ENCODE results near the gene RSU1.

The RSU1 gene

GRCh38 chr10:16681521-16681920 lies 135.7 kb downstream of the RSU1 start:
- Histone ChIP-seq H3K4me1 (ENCODE audit: control insufficient read depth, insufficient read depth, low read length) (no peaks in the 10 kb centered on the region), H3K27me3 (ENCODE audit: control insufficient read depth, insufficient read depth, low read length) (no peaks in the 10 kb centered on the region), H3K27ac (ENCODE audit: low read depth, low read length) (no peak overlapping the region), H3K36me3 (ENCODE audit: control insufficient read depth, insufficient read depth, low read length) (no peaks in the 10 kb centered on the region), H3K9ac (ENCODE audit: low read length) (no peak overlapping the region), H3K4me3 (ENCODE audit: low read length) (no peak overlapping the region)

- no peaks in the 10 kb centered on the region for H3K36me3 ChIP-seq (ENCODE audit: control insufficient read depth, insufficient read depth, low read length)
- no peak overlapping the region for H3K27ac ChIP-seq (ENCODE audit: low read depth, low read length)
- H3K4me3 ChIP-seq (ENCODE audit: low read length) = no peak overlapping the region
- H3K27me3 ChIP-seq (ENCODE audit: control insufficient read depth, insufficient read depth, low read length) = no peaks in the 10 kb centered on the region
- H3K4me1 ChIP-seq (ENCODE audit: control insufficient read depth, insufficient read depth, low read length) = no peaks in the 10 kb centered on the region
- no peak overlapping the region for H3K9ac ChIP-seq (ENCODE audit: low read length)
Measured at GRCh38 chr10:16679511-16679910, 137.7 kb downstream of the RSU1 start.

- H3K4me1 ChIP-seq (ENCODE audit: control insufficient read depth, insufficient read depth, low read length) = no peaks in the 10 kb centered on the region
- no peaks in the 10 kb centered on the region for H3K27me3 ChIP-seq (ENCODE audit: control insufficient read depth, insufficient read depth, low read length)
- H3K27ac ChIP-seq (ENCODE audit: low read depth, low read length) = no peak overlapping the region
- H3K4me3 ChIP-seq (ENCODE audit: low read length) = no peak overlapping the region
- H3K9ac ChIP-seq (ENCODE audit: low read length) = no peak overlapping the region
- H3K36me3 ChIP-seq (ENCODE audit: control insufficient read depth, insufficient read depth, low read length) = no peaks in the 10 kb centered on the region
Measured at GRCh38 chr10:16675334-16675733, 141.9 kb downstream of the RSU1 start.

GRCh38 chr10:16674147-16674703 lies 143.0 kb downstream of the RSU1 start:
- no peaks in the 10 kb centered on the region for H3K27me3 ChIP-seq (ENCODE audit: control insufficient read depth, insufficient read depth, low read length)
- no peaks in the 10 kb centered on the region for H3K36me3 ChIP-seq (ENCODE audit: control insufficient read depth, insufficient read depth, low read length)
- H3K27ac ChIP-seq (ENCODE audit: low read depth, low read length) = no peak overlapping the region
- no peak overlapping the region for H3K4me3 ChIP-seq (ENCODE audit: low read length)
- no peaks in the 10 kb centered on the region for H3K4me1 ChIP-seq (ENCODE audit: control insufficient read depth, insufficient read depth, low read length)
- no peak overlapping the region for H3K9ac ChIP-seq (ENCODE audit: low read length)

- H3K36me3 ChIP-seq (ENCODE audit: control insufficient read depth, insufficient read depth, low read length) = no peaks in the 10 kb centered on the region
Measured at GRCh38 chr10:16673443-16673842, 143.8 kb downstream of the RSU1 start.

DNA sequence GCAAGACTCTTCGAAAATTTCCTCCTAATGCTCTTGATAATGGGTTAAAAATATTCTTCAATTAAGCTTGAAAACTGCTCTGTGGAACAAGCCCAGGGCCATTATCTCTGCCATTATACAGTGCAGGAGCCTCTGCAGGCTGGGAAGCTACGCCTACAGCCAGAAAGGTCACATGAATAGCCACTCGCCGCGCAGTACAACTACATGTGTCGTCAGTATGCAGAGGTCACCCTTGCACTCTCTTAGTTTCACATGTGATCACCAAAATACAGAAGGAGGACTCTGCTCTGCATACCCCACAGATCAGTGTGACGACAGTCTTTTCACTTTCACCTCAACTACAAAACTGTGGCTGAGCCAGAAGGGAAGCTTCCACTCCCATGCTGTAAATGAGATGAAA lies 153.8 kb downstream of the RSU1 start:
- Histone ChIP-seq H3K36me3 (ENCODE audit: control insufficient read depth, insufficient read depth, low read length) (no peaks in the 10 kb centered on the region), H3K4me3 (ENCODE audit: low read length) (no peak overlapping the region), H3K9ac (ENCODE audit: low read length) (no peak overlapping the region), H3K27ac (ENCODE audit: low read depth, low read length) (no peak overlapping the region), H3K27me3 (ENCODE audit: control insufficient read depth, insufficient read depth, low read length) (no peaks in the 10 kb centered on the region), H3K4me1 (ENCODE audit: control insufficient read depth, insufficient read depth, low read length) (no peaks in the 10 kb centered on the region)

More at GRCh38 chr10:16673443-16673842, 143.8 kb downstream of the RSU1 start:
- no peak overlapping the region for H3K4me3 ChIP-seq (ENCODE audit: low read length)
- no peak overlapping the region for H3K27ac ChIP-seq (ENCODE audit: low read depth, low read length)
- H3K27me3 ChIP-seq (ENCODE audit: control insufficient read depth, insufficient read depth, low read length) = no peaks in the 10 kb centered on the region
- H3K4me1 ChIP-seq (ENCODE audit: control insufficient read depth, insufficient read depth, low read length) = no peaks in the 10 kb centered on the region
- H3K9ac ChIP-seq (ENCODE audit: low read length) = no peak overlapping the region

- Histone ChIP-seq H3K4me1 (ENCODE audit: control insufficient read depth, insufficient read depth, low read length) (no peaks in the 10 kb centered on the region), H3K4me3 (ENCODE audit: low read length) (no peak overlapping the region), H3K27ac (ENCODE audit: low read depth, low read length) (no peak overlapping the region), H3K36me3 (ENCODE audit: control insufficient read depth, insufficient read depth, low read length) (no peaks in the 10 kb centered on the region), H3K27me3 (ENCODE audit: control insufficient read depth, insufficient read depth, low read length) (no peaks in the 10 kb centered on the region), H3K9ac (ENCODE audit: low read length) (no peak overlapping the region)
Measured at GRCh38 chr10:16662923-16663322, 154.3 kb downstream of the RSU1 start.

DNA sequence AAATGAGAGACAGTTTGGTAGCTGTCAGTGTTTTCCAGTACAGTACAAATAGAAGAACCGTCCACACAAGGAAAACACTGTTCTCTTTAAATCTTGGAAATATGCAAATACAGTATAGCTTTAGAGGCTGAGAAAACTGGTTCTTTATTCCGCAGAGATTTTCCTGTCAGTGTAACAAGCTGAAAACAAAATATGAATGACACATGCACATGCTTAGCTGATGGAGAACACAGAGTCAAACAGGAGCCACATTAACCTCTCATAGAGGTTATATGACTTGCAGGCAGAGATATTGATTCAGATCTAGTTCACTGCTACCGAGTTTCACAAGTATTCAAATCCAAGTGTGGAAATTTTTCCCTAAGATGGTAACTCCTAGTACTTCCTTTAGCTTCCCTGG lies 160.3 kb downstream of the RSU1 start:
- Histone ChIP-seq H3K27me3 (ENCODE audit: control insufficient read depth, insufficient read depth, low read length) (no peaks in the 10 kb centered on the region), H3K4me3 (ENCODE audit: low read length) (no peak overlapping the region), H3K4me1 (ENCODE audit: control insufficient read depth, insufficient read depth, low read length) (no peaks in the 10 kb centered on the region), H3K36me3 (ENCODE audit: control insufficient read depth, insufficient read depth, low read length) (no peaks in the 10 kb centered on the region), H3K27ac (ENCODE audit: low read depth, low read length) (no peak overlapping the region), H3K9ac (ENCODE audit: low read length) (no peak overlapping the region)

DNA sequence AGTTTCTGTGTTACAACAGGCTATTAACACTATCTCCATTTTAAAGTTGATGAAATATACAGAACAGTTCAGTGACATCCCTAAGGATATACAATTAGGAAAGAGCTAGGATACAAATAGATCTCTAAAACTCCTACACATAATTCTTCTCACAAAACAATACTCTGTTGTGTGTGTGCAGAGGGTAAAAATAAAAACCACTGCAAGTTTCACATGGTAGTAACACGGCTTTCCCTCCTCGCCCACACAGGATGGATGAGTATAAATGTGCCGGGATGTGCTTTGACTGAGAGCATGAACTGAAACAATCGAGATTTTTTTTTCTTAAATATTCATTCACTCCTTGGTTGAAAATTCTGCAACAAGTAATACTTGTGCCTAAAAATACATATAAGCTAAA lies 164.0 kb downstream of the RSU1 start:
- Histone ChIP-seq H3K27ac (ENCODE audit: low read depth, low read length) (no peak overlapping the region), H3K36me3 (ENCODE audit: control insufficient read depth, insufficient read depth, low read length) (no peaks in the 10 kb centered on the region), H3K4me3 (ENCODE audit: low read length) (no peak overlapping the region), H3K4me1 (ENCODE audit: control insufficient read depth, insufficient read depth, low read length) (no peaks in the 10 kb centered on the region), H3K27me3 (ENCODE audit: control insufficient read depth, insufficient read depth, low read length) (no peaks in the 10 kb centered on the region), H3K9ac (ENCODE audit: low read length) (no peak overlapping the region)

GRCh38 chr10:16652154-16652553 lies 165.1 kb downstream of the RSU1 start:
- no peak overlapping the region for H3K27ac ChIP-seq (ENCODE audit: low read depth, low read length)
- no peaks in the 10 kb centered on the region for H3K4me1 ChIP-seq (ENCODE audit: control insufficient read depth, insufficient read depth, low read length)
- H3K9ac ChIP-seq (ENCODE audit: low read length) = no peak overlapping the region
- H3K27me3 ChIP-seq (ENCODE audit: control insufficient read depth, insufficient read depth, low read length) = no peaks in the 10 kb centered on the region
- no peaks in the 10 kb centered on the region for H3K36me3 ChIP-seq (ENCODE audit: control insufficient read depth, insufficient read depth, low read length)
- H3K4me3 ChIP-seq (ENCODE audit: low read length) = no peak overlapping the region

DNA sequence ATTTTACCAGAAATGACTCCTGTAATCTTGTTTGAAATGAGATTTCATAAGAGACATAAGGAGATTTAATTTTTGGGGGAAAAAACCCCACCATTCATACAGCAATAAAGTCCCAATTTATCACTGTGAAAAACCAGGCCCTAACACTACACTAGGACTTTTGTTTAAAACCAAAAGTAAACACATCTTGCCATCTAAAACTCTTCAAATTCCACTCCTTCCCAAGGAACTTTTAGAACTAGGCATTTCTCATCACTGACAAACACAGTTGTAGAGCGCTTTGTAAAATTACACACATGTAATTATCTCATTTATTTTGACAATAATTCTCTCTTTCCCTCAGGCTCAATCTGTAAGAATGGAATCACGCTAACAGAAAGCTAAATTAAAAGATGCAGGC lies 167.5 kb downstream of the RSU1 start:
- Histone ChIP-seq H3K27ac (ENCODE audit: low read depth, low read length) (no peak overlapping the region), H3K36me3 (ENCODE audit: control insufficient read depth, insufficient read depth, low read length) (no peaks in the 10 kb centered on the region), H3K4me1 (ENCODE audit: control insufficient read depth, insufficient read depth, low read length) (no peaks in the 10 kb centered on the region), H3K9ac (ENCODE audit: low read length) (no peak overlapping the region), H3K4me3 (ENCODE audit: low read length) (no peak overlapping the region), H3K27me3 (ENCODE audit: control insufficient read depth, insufficient read depth, low read length) (no peaks in the 10 kb centered on the region)

DNA sequence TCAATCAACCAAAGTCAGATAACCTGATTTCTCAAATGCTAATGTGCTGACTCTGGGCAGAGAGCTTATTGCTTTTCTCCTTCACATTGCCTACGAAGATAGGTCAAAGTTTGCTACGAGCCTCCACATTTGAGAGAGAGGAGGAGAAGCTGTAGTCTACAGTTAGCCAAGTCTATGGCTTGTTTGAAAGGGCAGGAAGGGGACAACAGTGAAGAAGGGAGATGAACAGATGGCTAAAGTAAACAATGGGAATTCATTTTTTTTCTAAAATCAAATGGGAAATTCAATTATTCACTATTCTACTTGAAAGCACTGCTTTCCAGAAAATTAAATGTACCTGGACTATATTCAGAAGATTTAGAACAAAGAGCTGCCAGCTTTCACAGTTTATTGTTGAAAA lies 168.9 kb downstream of the RSU1 start:
- Histone ChIP-seq H3K4me1 (ENCODE audit: control insufficient read depth, insufficient read depth, low read length) (no peaks in the 10 kb centered on the region), H3K27me3 (ENCODE audit: control insufficient read depth, insufficient read depth, low read length) (no peaks in the 10 kb centered on the region), H3K36me3 (ENCODE audit: control insufficient read depth, insufficient read depth, low read length) (no peaks in the 10 kb centered on the region), H3K27ac (ENCODE audit: low read depth, low read length) (no peak overlapping the region), H3K4me3 (ENCODE audit: low read length) (no peak overlapping the region), H3K9ac (ENCODE audit: low read length) (no peak overlapping the region)

- H3K27ac ChIP-seq (ENCODE audit: low read depth, low read length) = no peak overlapping the region
Measured at GRCh38 chr10:16646181-16647059, 170.8 kb downstream of the RSU1 start.

More at GRCh38 chr10:16646181-16647059, 170.8 kb downstream of the RSU1 start:
- no peaks in the 10 kb centered on the region for H3K4me1 ChIP-seq (ENCODE audit: control insufficient read depth, insufficient read depth, low read length)
- no peak overlapping the region for H3K9ac ChIP-seq (ENCODE audit: low read length)
- no peaks in the 10 kb centered on the region for H3K36me3 ChIP-seq (ENCODE audit: control insufficient read depth, insufficient read depth, low read length)
- no peaks in the 10 kb centered on the region for H3K27me3 ChIP-seq (ENCODE audit: control insufficient read depth, insufficient read depth, low read length)
- H3K4me3 ChIP-seq (ENCODE audit: low read length) = no peak overlapping the region

Data from rectal smooth muscle tissue (tissue), 1 donor.